Retinal pigment epithelial cell (primary cell): ENCODE data around the gene TAF1B.

Experiments used
- DNase-seq: peaks from one replicate; pipeline ENCODE4 v3.0.0-alpha.2; 2010; ENCODE audit warnings: low read depth
- H3K4me3 ChIP-seq: 2 replicates; pipeline ENCODE4 v1.5.1; 2011; ENCODE audit warnings: mild to moderate bottlenecking, low read length, control low read depth, moderate library complexity
- CTCF ChIP-seq: conservative IDR thresholded peaks from 2 replicates; pipeline ENCODE4 v1.5.1; 2011; ENCODE audit warnings: low read depth, low read length, control low read depth, inconsistent platforms

The TAF1B gene

GRCh38 chr2:9983401-9984216 lies 140.3 kb downstream of the TAF1B start:
- DNase-seq, result no peak
- H3K4me3 ChIP-seq, result no peak overlapping the region
- no peak for TF ChIP-seq CTCF
